Stimulated activated CD8-positive, alpha-beta memory T cell treated with anti-CD3 and anti-CD28 coated beads, Interleukin-15, amount 100 ng/mL, for 48 hours (primary cell): Measurements from ENCODE around the gene OSBPL6.
"Not testable (repeated sequence)": the region's sequence is repeated elsewhere in the genome, so short reads cannot be mapped to it uniquely, and the experiment has no call there.

Experiments
- DNase-seq, 2 donors: peaks; one replicate each; pipeline ENCODE4 v3.0.0-alpha.2; 2020; ENCODE audit warnings: low read depth in 2 of 2

OSBPL6 gene

GRCh38 chr2:178350051-178350450 lies 155.7 kb downstream of the OSBPL6 start:
- DNase-seq, result no peak

- DNase-seq, result not testable (repeated sequence)
Measured at GRCh38 chr2:178357704-178358103, 163.4 kb downstream of the OSBPL6 start.

- DNase-seq, result no peak
Measured at GRCh38 chr2:178359192-178359912, 165.0 kb downstream of the OSBPL6 start.

- DNase-seq, result no peak
Measured at GRCh38 chr2:178361588-178361987, 167.3 kb downstream of the OSBPL6 start.

- no peak for DNase-seq
Measured at GRCh38 chr2:178363252-178363651, 168.9 kb downstream of the OSBPL6 start.

- DNase-seq, result no peak
Measured at GRCh38 chr2:178365116-178365515, 170.8 kb downstream of the OSBPL6 start.

- DNase-seq, result no peak
Measured at GRCh38 chr2:178366412-178366811, 172.1 kb downstream of the OSBPL6 start.

- DNase-seq, result no peak
Measured at GRCh38 chr2:178367344-178367743, 173.0 kb downstream of the OSBPL6 start.

- no peak for DNase-seq
Measured at GRCh38 chr2:178374865-178375264, 180.6 kb downstream of the OSBPL6 start.

GRCh38 chr2:178377046-178377445 lies 182.7 kb downstream of the OSBPL6 start:
- DNase-seq, result no peak

- no peak for DNase-seq
Measured at GRCh38 chr2:178379162-178380004, 185.1 kb downstream of the OSBPL6 start.

- DNase-seq, result no peak
Measured at GRCh38 chr2:178380763-178381162, 186.5 kb downstream of the OSBPL6 start.

- DNase-seq, result no peak
Measured at GRCh38 chr2:178383718-178384117, 189.4 kb downstream of the OSBPL6 start.

GRCh38 chr2:178385595-178386148 lies 191.4 kb downstream of the OSBPL6 start:
- no peak for DNase-seq

- DNase-seq, result no peak
Measured at GRCh38 chr2:178386986-178387597, 192.8 kb downstream of the OSBPL6 start.

GRCh38 chr2:178388287-178388686 lies 194.0 kb downstream of the OSBPL6 start:
- no peak for DNase-seq

- DNase-seq, result no peak
Measured at GRCh38 chr2:178391701-178392100, 197.4 kb downstream of the OSBPL6 start.

GRCh38 chr2:178392215-178392614 lies 197.9 kb downstream of the OSBPL6 start:
- no peak for DNase-seq

GRCh38 chr2:178394859-178395258 lies 200.5 kb downstream of the OSBPL6 start:
- DNase-seq, result no peak

- DNase-seq, result no peak
Measured at GRCh38 chr2:178395295-178395694, 201.0 kb downstream of the OSBPL6 start.

GRCh38 chr2:178395941-178396570 lies 201.7 kb downstream of the OSBPL6 start:
- DNase-seq, result no peak
